ENCODE results near the gene ADGRB3.

Gene ADGRB3

DNA sequence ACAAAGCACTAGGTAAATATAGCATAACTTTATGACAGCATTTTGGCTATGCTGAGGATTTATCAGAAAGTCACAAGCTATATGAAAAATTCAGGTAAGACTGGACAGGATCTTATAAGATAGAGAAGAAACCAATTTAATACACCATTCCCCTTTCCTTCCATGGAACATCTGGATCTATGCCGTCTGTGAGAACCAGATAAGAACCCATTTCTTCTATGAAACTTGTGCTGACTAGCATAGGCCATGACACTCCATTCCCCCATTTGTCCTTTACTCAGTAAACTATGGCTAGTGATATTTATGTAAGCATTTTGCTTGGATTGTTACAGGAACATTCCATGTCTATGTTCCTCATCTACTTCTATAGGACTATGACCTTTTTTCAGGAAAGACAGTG lies 437.7 kb downstream of the ADGRB3 start:
- no peak overlapping the region for H3K4me3 ChIP-seq (replicated peaks; ENCODE audit: low read depth, low read length)
- no peak for DNase-seq (ENCODE audit: extremely low read depth, insufficient read length)
- H3K27me3 ChIP-seq (replicated peaks; ENCODE audit: control insufficient read depth, insufficient read depth, low read length): no peaks in the 10 kb centered on the region
- TF ChIP-seq, protein P1, sequence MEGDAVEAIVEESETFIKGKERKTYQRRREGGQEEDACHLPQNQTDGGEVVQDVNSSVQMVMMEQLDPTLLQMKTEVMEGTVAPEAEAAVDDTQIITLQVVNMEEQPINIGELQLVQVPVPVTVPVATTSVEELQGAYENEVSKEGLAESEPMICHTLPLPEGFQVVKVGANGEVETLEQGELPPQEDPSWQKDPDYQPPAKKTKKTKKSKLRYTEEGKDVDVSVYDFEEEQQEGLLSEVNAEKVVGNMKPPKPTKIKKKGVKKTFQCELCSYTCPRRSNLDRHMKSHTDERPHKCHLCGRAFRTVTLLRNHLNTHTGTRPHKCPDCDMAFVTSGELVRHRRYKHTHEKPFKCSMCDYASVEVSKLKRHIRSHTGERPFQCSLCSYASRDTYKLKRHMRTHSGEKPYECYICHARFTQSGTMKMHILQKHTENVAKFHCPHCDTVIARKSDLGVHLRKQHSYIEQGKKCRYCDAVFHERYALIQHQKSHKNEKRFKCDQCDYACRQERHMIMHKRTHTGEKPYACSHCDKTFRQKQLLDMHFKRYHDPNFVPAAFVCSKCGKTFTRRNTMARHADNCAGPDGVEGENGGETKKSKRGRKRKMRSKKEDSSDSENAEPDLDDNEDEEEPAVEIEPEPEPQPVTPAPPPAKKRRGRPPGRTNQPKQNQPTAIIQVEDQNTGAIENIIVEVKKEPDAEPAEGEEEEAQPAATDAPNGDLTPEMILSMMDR (IDR thresholded peaks at IDR 0.05; ENCODE audit: insufficient read depth, low read length, poor library complexity, severe bottlenecking): no peak
- H3K36me3 ChIP-seq (ENCODE audit: control insufficient read depth, insufficient read depth, low read length): no peaks in the 10 kb centered on the region

GRCh38 chr6:69084746-69085335 lies 449.8 kb downstream of the ADGRB3 start:
- no peak overlapping the region for H3K4me3 ChIP-seq (replicated peaks; ENCODE audit: low read depth, low read length)
- TF ChIP-seq, protein P1 (IDR thresholded peaks at IDR 0.05; ENCODE audit: insufficient read depth, low read length, poor library complexity, severe bottlenecking): no peak
- no peaks in the 10 kb centered on the region for H3K27me3 ChIP-seq (replicated peaks; ENCODE audit: control insufficient read depth, insufficient read depth, low read length)
- H3K36me3 ChIP-seq (ENCODE audit: control insufficient read depth, insufficient read depth, low read length): no peaks in the 10 kb centered on the region
- no peak for DNase-seq (ENCODE audit: extremely low read depth, insufficient read length)

DNA sequence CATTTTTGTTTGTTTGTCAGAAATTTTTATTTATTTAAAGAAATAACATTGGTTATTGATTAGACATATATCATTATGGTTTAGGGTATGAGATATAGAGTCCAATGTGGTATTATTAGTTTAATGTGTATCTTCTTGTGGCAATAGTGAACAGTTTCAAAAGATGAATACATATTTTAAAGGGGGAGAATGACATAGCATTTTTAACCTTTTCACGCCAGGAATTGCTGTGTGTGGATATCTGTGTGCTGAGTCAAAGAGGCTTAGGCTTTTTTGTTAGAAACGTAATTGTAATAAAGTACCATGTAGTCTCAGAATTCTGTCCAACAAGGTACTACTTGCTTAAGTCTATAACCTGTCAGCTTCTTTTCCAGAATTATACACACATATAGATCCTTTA lies 451.6 kb downstream of the ADGRB3 start:
- Histone ChIP-seq H3K27me3 (replicated peaks; ENCODE audit: control insufficient read depth, insufficient read depth, low read length) (no peaks in the 10 kb centered on the region), H3K36me3 (ENCODE audit: control insufficient read depth, insufficient read depth, low read length) (no peaks in the 10 kb centered on the region), H3K4me3 (replicated peaks; ENCODE audit: low read depth, low read length) (no peak overlapping the region)
- TF ChIP-seq, protein P1 (IDR thresholded peaks at IDR 0.05; ENCODE audit: insufficient read depth, low read length, poor library complexity, severe bottlenecking): no peak
- no peak for DNase-seq (ENCODE audit: extremely low read depth, insufficient read length)

DNA sequence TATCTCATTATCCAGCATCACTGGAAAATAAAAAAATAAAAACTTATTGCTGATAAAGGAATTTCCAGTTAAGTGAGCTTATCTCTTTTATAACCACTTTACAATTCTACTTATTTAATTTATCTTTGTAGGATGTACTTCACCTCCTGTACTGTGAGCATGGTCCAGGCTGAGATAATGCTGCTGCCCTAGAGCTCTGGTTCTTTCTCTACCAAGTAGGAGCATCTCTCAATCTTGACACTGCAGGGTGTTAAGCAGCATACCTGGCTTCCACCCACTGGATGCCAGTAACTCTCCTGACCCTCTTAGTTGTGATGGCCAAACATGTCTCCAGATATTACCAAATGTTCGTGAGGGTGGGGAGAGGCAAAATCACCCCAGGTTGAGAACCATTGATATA lies 454.5 kb downstream of the ADGRB3 start:
- TF ChIP-seq, protein P1 (IDR thresholded peaks at IDR 0.05; ENCODE audit: insufficient read depth, low read length, poor library complexity, severe bottlenecking): no peak
- no peak overlapping the region for H3K4me3 ChIP-seq (replicated peaks; ENCODE audit: low read depth, low read length)
- no peaks in the 10 kb centered on the region for H3K27me3 ChIP-seq (replicated peaks; ENCODE audit: control insufficient read depth, insufficient read depth, low read length)
- no peak for DNase-seq (ENCODE audit: extremely low read depth, insufficient read length)
- H3K36me3 ChIP-seq (ENCODE audit: control insufficient read depth, insufficient read depth, low read length): no peaks in the 10 kb centered on the region

GRCh38 chr6:69090132-69090531 lies 455.1 kb downstream of the ADGRB3 start:
- DNase-seq (ENCODE audit: extremely low read depth, insufficient read length): no peak
- Histone ChIP-seq H3K4me3 (replicated peaks; ENCODE audit: low read depth, low read length) (no peak overlapping the region), H3K36me3 (ENCODE audit: control insufficient read depth, insufficient read depth, low read length) (no peaks in the 10 kb centered on the region), H3K27me3 (replicated peaks; ENCODE audit: control insufficient read depth, insufficient read depth, low read length) (no peaks in the 10 kb centered on the region)
- TF ChIP-seq, protein P1 (IDR thresholded peaks at IDR 0.05; ENCODE audit: insufficient read depth, low read length, poor library complexity, severe bottlenecking): no peak

DNA sequence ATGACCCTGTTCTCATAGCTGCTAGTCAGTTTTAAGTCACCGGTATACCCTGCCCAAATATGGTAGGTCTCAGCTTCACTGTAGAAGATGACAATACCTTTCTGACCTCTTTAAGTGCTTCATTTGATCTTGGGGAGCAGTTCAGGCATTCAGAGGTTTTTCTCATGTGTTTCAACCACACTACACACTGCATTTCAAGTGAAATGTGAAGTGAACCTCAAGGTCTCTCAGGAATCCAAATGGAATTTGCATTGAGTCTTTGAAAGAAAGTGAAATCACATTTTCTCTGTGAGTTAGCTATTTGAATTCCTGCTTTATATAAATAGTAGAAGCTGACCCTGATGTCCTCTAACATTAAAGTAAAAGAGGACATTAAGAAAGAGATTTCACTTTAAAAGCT lies 461.6 kb downstream of the ADGRB3 start:
- H3K36me3 ChIP-seq (ENCODE audit: control insufficient read depth, insufficient read depth, low read length): no peaks in the 10 kb centered on the region
- H3K4me3 ChIP-seq (replicated peaks; ENCODE audit: low read depth, low read length): no peak overlapping the region
- no peak for DNase-seq (ENCODE audit: extremely low read depth, insufficient read length)
- TF ChIP-seq, protein P1 (IDR thresholded peaks at IDR 0.05; ENCODE audit: insufficient read depth, low read length, poor library complexity, severe bottlenecking): no peak
- no peaks in the 10 kb centered on the region for H3K27me3 ChIP-seq (replicated peaks; ENCODE audit: control insufficient read depth, insufficient read depth, low read length)

Data from GM06990 (cell line).